ENCODE measurements around the gene ARPP19. TPM values are rescaled to one million over a fixed set of nuclear protein-coding genes. Genes with fewer than 3 reads are reported as not detected.
A peak's percentile ranks its signal among the peaks of the same experiment; 100 is the strongest.

ARPP19 gene
- total and polyA plus RNA-seq, 9 of the 15 experiments (the other 6 are each of a cell fraction or from before 2014, with no cell fraction given) = 33.3 to 102 (median 60.5) TPM

GRCh38 chr15:52568601-52569585 is at the start of gene ARPP19 (continued):
- TF ChIP-seq TFAP4 (CRISPR knock-in tag; IDR thresholded peaks at IDR 0.05; ENCODE audit: borderline replicate concordance) = peak; percentile 86
- peak in 1 of 3 experiments; percentile 83; a peak in 3 of 6 replicates for TF ChIP-seq ZBTB11 (CRISPR knock-in tag; IDR thresholded peaks at IDR 0.05)
- TF ChIP-seq CBX3 (IDR thresholded peaks at IDR 0.05; ENCODE audit: borderline replicate concordance in 1 of 2, low read length in 2 of 2) = peak in 1 of 2 experiments; percentile 79; a peak in 1 of 3 replicates
- TF ChIP-seq YBX1 (IDR thresholded peaks at IDR 0.05) = no peak
- TF ChIP-seq SRSF9 (IDR thresholded peaks at IDR 0.05; ENCODE audit: borderline replicate concordance, low read depth, low read length) = no peak
- TF ChIP-seq EWSR1 (IDR thresholded peaks at IDR 0.05; ENCODE audit: borderline replicate concordance, low read depth, partially characterized antibody) = no peak
- no peak for TF ChIP-seq POLR2AphosphoS2 (IDR thresholded peaks at IDR 0.05; ENCODE audit: low read length)
- TF ChIP-seq KLF6 (CRISPR knock-in tag; IDR thresholded peaks at IDR 0.05; ENCODE audit: borderline replicate concordance) = no peak; the same call in 1 of the 2 replicates
- no peak for TF ChIP-seq GTF2E2 (tag; IDR thresholded peaks at IDR 0.05)
- TF ChIP-seq, protein P1, sequence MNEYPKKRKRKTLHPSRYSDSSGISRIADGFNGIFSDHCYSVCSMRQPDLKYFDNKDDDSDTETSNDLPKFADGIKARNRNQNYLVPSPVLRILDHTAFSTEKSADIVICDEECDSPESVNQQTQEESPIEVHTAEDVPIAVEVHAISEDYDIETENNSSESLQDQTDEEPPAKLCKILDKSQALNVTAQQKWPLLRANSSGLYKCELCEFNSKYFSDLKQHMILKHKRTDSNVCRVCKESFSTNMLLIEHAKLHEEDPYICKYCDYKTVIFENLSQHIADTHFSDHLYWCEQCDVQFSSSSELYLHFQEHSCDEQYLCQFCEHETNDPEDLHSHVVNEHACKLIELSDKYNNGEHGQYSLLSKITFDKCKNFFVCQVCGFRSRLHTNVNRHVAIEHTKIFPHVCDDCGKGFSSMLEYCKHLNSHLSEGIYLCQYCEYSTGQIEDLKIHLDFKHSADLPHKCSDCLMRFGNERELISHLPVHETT (CRISPR knock-in tag; conservative IDR thresholded peaks at IDR 0.05 in 1 of 2, IDR thresholded peaks at IDR 0.05 in 1 of 2) = peak in 1 of 2 experiments; percentile 93; a peak in 2 of 4 replicates
- no peak for TF ChIP-seq TFAM (CRISPR knock-in tag; conservative IDR thresholded peaks at IDR 0.05)
- TF ChIP-seq MEF2D (tag; conservative IDR thresholded peaks at IDR 0.05; ENCODE audit: low read depth) = no peak
- TF ChIP-seq ZNF232 (CRISPR knock-in tag; IDR thresholded peaks at IDR 0.05) = peak; percentile 43; the same call in 1 of the 2 replicates
- peak; percentile 31 to 89 for TF ChIP-seq AFF1 (IDR thresholded peaks at IDR 0.05; ENCODE audit: low read depth in 1 of 2, partially characterized antibody in 2 of 2)
